Natural killer cell (primary cell): ENCODE results near the gene ATG10. TPM values are rescaled to one million over a fixed set of nuclear protein-coding genes. Genes with fewer than 3 reads are reported as not detected.
A peak's percentile ranks its signal among the peaks of the same experiment; 100 is the strongest.

Source experiments
- ATAC-seq, 3 donors: fragments of 150-1000 bp in 2 of 3; fragments of 200-7000 bp in 1 of 3; cut with Tn5 transposase; 1 replicate in 1 of 3; 2 replicates in 2 of 3; pipeline ENCODE4 v1.10.0; 2021; ENCODE audit warnings: mild to moderate bottlenecking in 2 of 3, moderate library complexity in 2 of 3
- DNase-seq, 2 donors: peaks; one replicate each; pipeline versions ENCODE4 v3.0.0 to v3.0.0-alpha.2; 2013 to 2021; ENCODE audit warnings: mixed read lengths in 1 of 2
- H3K27ac ChIP-seq: one replicate; pipeline ENCODE4 v1.5.1; 2013; ENCODE audit warnings: mild to moderate bottlenecking, low read length
- H3K27me3 ChIP-seq: one replicate; pipeline ENCODE4 v1.6.1; 2013; ENCODE audit warnings: low read length; ENCODE audit not compliant: control insufficient read depth, insufficient read depth
- H3K36me3 ChIP-seq: one replicate; pipeline ENCODE4 v1.6.1; 2013; ENCODE audit warnings: low read length; ENCODE audit not compliant: control insufficient read depth, insufficient read depth
- H3K4me1 ChIP-seq: one replicate; pipeline ENCODE4 v1.6.1; 2013; ENCODE audit warnings: low read length; ENCODE audit not compliant: control insufficient read depth, insufficient read depth
- H3K4me3 ChIP-seq: one replicate; pipeline ENCODE4 v1.5.1; 2013; ENCODE audit warnings: low read length
- H3K9me3 ChIP-seq: one replicate; pipeline ENCODE4 v1.6.1; 2013; ENCODE audit warnings: low read length; ENCODE audit not compliant: control insufficient read depth, insufficient read depth
- H3K27ac Mint-ChIP-seq, 2 donors: one replicate each; pipeline ENCODE4 v1.8.0; 2022; ENCODE audit warnings: mild to moderate bottlenecking in 2 of 2, mixed read lengths in 2 of 2, moderate library complexity in 1 of 2
- H3K27me3 Mint-ChIP-seq, 2 donors: one replicate each; pipeline ENCODE4 v1.8.0; 2022; ENCODE audit warnings: low read depth in 2 of 2, mixed read lengths in 2 of 2
- H3K36me3 Mint-ChIP-seq: one replicate; pipeline ENCODE4 v1.8.0; 2022; ENCODE audit warnings: mixed read lengths
- H3K4me1 Mint-ChIP-seq, 2 donors: one replicate each; pipeline ENCODE4 v1.8.0; 2022; ENCODE audit warnings: mixed read lengths in 2 of 2
- H3K4me3 Mint-ChIP-seq: one replicate; pipeline ENCODE4 v1.8.0; 2022; ENCODE audit warnings: mild to moderate bottlenecking, moderate library complexity, mixed read lengths
- H3K9me3 Mint-ChIP-seq, 2 donors: one replicate each; pipeline ENCODE4 v1.8.0; 2022; ENCODE audit warnings: mixed read lengths in 2 of 2
- CTCF ChIP-seq: fragments of 200-600 bp; IDR thresholded peaks from one replicate; pipeline ENCODE4 v1.8.0; 2022; ENCODE audit warnings: antibody characterized with exemption
- WGBS: methylation state at CpG from one replicate; pipeline ENCODE4 v1.1.7; 2013; ENCODE audit warnings: missing lambda C conversion rate; ENCODE audit not compliant: insufficient coverage; 5-methylcytosine and 5-hydroxymethylcytosine counted together
- intact Hi-C: fragments of 100-400 bp; cut with micrococcal nuclease; formaldehyde crosslinking; loops from one replicate; pipeline ENCODE4 v1.14.2; 2022
- total RNA-seq, 4 donors: library from RNA; stranded (reverse); fragments of 120-200 nt in 1 of 4; gene quantifications; one replicate each; pipeline versions ENCODE4 v1.2.3 to v1.2.4, GENCODE V29; 2013 to 2022

The ATG10 gene
- total RNA-seq, 3 donors from 2014 or later (not counting 1 experiment from before 2014, with no cell fraction given): 9.0 to 11.5 (median 11.4) TPM

- no peak overlapping the region for H3K27ac ChIP-seq
- no peak for TF ChIP-seq CTCF
- Mint-ChIP-seq H3K27ac (no peak overlapping the region), H3K27me3 (no peaks in the 10 kb centered on the region), H3K4me1 (no peaks in the 10 kb centered on the region), H3K36me3 (no peaks in the 10 kb centered on the region), H3K4me3 (no peak overlapping the region), H3K9me3 (no peaks in the 10 kb centered on the region)
- no peaks in the 10 kb centered on the region for H3K27me3 ChIP-seq
- 97% methylated on average over 6 of the region's 6 CpGs for WGBS
- no peaks in the 10 kb centered on the region for H3K4me1 ChIP-seq
- ATAC-seq (no peak), DNase-seq (no peak)
- H3K4me3 ChIP-seq: no peak overlapping the region
- H3K9me3 ChIP-seq: no peaks in the 10 kb centered on the region
- no peaks in the 10 kb centered on the region for H3K36me3 ChIP-seq
- intact Hi-C loops: no loop called here
Observed at GRCh38 chr5:82164176-82164976, 192.6 kb downstream of the ATG10 start.

- intact Hi-C loops: no loop called here
- Mint-ChIP-seq H3K36me3 (no peaks in the 10 kb centered on the region), H3K4me3 (no peak overlapping the region), H3K4me1 (no peaks in the 10 kb centered on the region), H3K27ac (peak overlapping the region in 1 of 2 donors; percentile 10), H3K27me3 (no peaks in the 10 kb centered on the region), H3K9me3 (no peaks in the 10 kb centered on the region)
- no peak for TF ChIP-seq CTCF
- Histone ChIP-seq H3K27ac (no peak overlapping the region), H3K4me3 (no peak overlapping the region), H3K36me3 (no peaks in the 10 kb centered on the region), H3K9me3 (no peaks in the 10 kb centered on the region), H3K4me1 (no peaks in the 10 kb centered on the region), H3K27me3 (no peaks in the 10 kb centered on the region)
- WGBS: 96% methylated on average over 3 of the region's 3 CpGs
- DNase-seq (no peak), ATAC-seq (no peak)
Observed at GRCh38 chr5:82164977-82165713, 193.3 kb downstream of the ATG10 start.

- H3K27me3 Mint-ChIP-seq: no peaks in the 10 kb centered on the region
- H3K27ac Mint-ChIP-seq: no peak overlapping the region
- DNase-seq (peak in 1 of 2 donors; percentile 77), ATAC-seq (peak; percentile 78 to 100 (median 80))
- no peaks in the 10 kb centered on the region for H3K4me1 Mint-ChIP-seq
- H3K36me3 Mint-ChIP-seq: no peaks in the 10 kb centered on the region
- no peak overlapping the region for H3K4me3 ChIP-seq
- H3K4me3 Mint-ChIP-seq: no peak overlapping the region
- no peaks in the 10 kb centered on the region for H3K27me3 ChIP-seq
- no peaks in the 10 kb centered on the region for H3K36me3 ChIP-seq
- intact Hi-C loops: loop anchor here (1.0 kb wide), 2 partner anchors 659 to 741 kb away; no protein-coding TSS in a partner anchor
- TF ChIP-seq CTCF: peak; percentile 58
- no CpG with 5 or more reads among the region's 3 CpGs for WGBS
- H3K4me1 ChIP-seq: no peaks in the 10 kb centered on the region
- no peaks in the 10 kb centered on the region for H3K9me3 ChIP-seq
- H3K27ac ChIP-seq: no peak overlapping the region
- H3K9me3 Mint-ChIP-seq: no peaks in the 10 kb centered on the region
Observed at GRCh38 chr5:82165740-82166530, 194.1 kb downstream of the ATG10 start.
